ENCODE measurements around the gene FNIP2. TPM values are rescaled to one million over a fixed set of nuclear protein-coding genes. Genes with fewer than 3 reads are reported as not detected.

FNIP2 gene
- total and polyA plus RNA-seq, 3 donors from 2014 or later: 23.5 to 28.4 (median 25.0) TPM

- Histone ChIP-seq H3K4me3 (no peak overlapping the region), H3K4me1 (no peaks in the 10 kb centered on the region), H3K27me3 (no peaks in the 10 kb centered on the region), H3K27ac (no peak overlapping the region), H3K36me3 (ENCODE audit: low read depth, missing control alignments) (no peaks in the 10 kb centered on the region), H3K9me3 (no peaks in the 10 kb centered on the region)
- TF ChIP-seq POLR2A (IDR thresholded peaks at IDR 0.05) (no peak), CTCF (IDR thresholded peaks at IDR 0.05) (no peak)
- WGBS, 2 donors: 94 to 97% methylated on average over 5 of the region's 5 CpGs
- intact Hi-C loops (cut with DNase I; ENCODE audit: low total_unique reads): no loop called here
- DNase-seq: no peak
Observed at GRCh38 chr4:158863296-158863695, 94.5 kb downstream of the FNIP2 start.

DNA sequence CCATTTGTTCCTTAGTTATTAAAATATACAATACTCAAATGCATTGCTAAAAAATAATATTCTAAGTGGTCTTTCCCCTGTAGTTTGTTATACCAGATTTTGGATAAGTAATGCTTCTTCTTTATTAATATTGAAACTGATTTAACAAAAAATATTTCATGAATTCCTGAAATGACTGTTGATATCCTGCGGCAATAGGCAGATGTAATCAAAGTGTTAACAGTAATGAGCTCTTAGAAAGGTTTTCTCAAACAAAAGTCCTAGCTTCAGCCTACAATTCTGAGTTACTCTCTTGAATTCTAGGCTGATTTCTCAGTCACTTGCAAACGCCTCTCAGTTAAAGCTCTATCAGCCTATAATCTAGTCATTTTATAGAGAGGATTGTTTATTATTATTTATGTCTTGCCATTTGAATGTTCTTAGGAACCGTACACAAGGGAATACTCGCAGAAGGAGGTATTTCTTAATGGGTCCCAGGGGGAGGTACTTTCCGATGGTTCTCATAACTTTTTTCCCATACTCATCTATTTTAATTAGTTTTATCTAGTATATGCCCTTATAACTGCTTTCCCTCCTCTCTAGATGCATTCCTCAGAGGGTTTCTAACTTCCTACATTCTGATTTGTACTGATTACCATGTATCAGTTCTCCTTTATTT is 96.8 kb downstream of the FNIP2 start:
- Histone ChIP-seq H3K9me3 (no peaks in the 10 kb centered on the region), H3K27ac (no peak overlapping the region), H3K4me1 (no peaks in the 10 kb centered on the region), H3K36me3 (ENCODE audit: low read depth, missing control alignments) (no peaks in the 10 kb centered on the region), H3K4me3 (no peak overlapping the region), H3K27me3 (no peaks in the 10 kb centered on the region)
- DNase-seq: no peak
- TF ChIP-seq POLR2A (IDR thresholded peaks at IDR 0.05): no peak
- no peak for TF ChIP-seq CTCF (IDR thresholded peaks at IDR 0.05)
- WGBS, 2 donors: 71 to 72% methylated on average over 5 of the region's 5 CpGs
- intact Hi-C loops (cut with DNase I; ENCODE audit: low total_unique reads): no loop called here

DNA sequence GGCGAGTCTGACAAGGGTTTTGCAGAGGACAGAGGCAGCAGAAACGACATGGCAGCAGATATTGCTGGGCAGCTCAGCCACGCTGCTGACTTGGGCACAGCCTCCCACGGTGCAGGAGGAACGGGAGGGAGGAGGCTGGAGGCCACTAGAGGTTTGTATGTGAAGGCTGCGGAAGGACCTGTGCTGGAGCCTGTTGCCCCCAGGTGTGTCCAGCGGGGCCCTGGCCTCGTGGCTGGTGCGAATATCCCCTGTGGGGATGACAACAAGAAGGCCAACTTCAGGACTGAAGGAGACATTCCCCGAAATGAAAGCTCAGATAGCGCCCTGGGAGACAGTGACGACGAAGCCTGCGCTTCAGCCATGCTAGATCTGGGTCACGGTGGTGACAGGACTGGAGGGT is 100.2 kb downstream of the FNIP2 start:
- no peak for DNase-seq
- Histone ChIP-seq H3K4me3 (no peak overlapping the region), H3K27me3 (no peaks in the 10 kb centered on the region), H3K9me3 (no peaks in the 10 kb centered on the region), H3K4me1 (no peaks in the 10 kb centered on the region), H3K27ac (no peak overlapping the region), H3K36me3 (ENCODE audit: low read depth, missing control alignments) (no peaks in the 10 kb centered on the region)
- WGBS, 2 donors: 93 to 95% methylated on average over 15 of the region's 15 CpGs
- TF ChIP-seq POLR2A (IDR thresholded peaks at IDR 0.05) (no peak), CTCF (IDR thresholded peaks at IDR 0.05) (no peak)
- intact Hi-C loops (cut with DNase I; ENCODE audit: low total_unique reads): no loop called here

GRCh38 chr4:158869761-158870160 is 100.9 kb downstream of the FNIP2 start:
- no peak overlapping the region for H3K27ac ChIP-seq
- no peaks in the 10 kb centered on the region for H3K9me3 ChIP-seq
- intact Hi-C loops (cut with DNase I; ENCODE audit: low total_unique reads): no loop called here
- H3K27me3 ChIP-seq: no peaks in the 10 kb centered on the region
- 80 to 93% methylated on average over 7 of the region's 7 CpGs for WGBS, 2 donors
- TF ChIP-seq CTCF (IDR thresholded peaks at IDR 0.05): no peak
- no peaks in the 10 kb centered on the region for H3K4me1 ChIP-seq
- no peaks in the 10 kb centered on the region for H3K36me3 ChIP-seq (ENCODE audit: low read depth, missing control alignments)
- H3K4me3 ChIP-seq: no peak overlapping the region
- no peak for DNase-seq

- Histone ChIP-seq H3K4me1 (no peaks in the 10 kb centered on the region), H3K9me3 (no peaks in the 10 kb centered on the region), H3K27me3 (no peaks in the 10 kb centered on the region), H3K27ac (no peak overlapping the region), H3K36me3 (ENCODE audit: low read depth, missing control alignments) (no peaks in the 10 kb centered on the region), H3K4me3 (no peak overlapping the region)
- TF ChIP-seq CTCF (IDR thresholded peaks at IDR 0.05): no peak
- TF ChIP-seq POLR2A (IDR thresholded peaks at IDR 0.05): no peak
- WGBS, 2 donors: 83 to 87% methylated on average over 3 to 4 of the region's 4 CpGs
- no peak for DNase-seq
- intact Hi-C loops (cut with DNase I; ENCODE audit: low total_unique reads): no loop called here
Observed at GRCh38 chr4:158870282-158870625, 101.4 kb downstream of the FNIP2 start.

All from testis (tissue), 3 donors.